Left forelimb (tissue), 1 donor: ENCODE results near the gene KCNIP1.
A peak's percentile ranks its signal among the peaks of the same experiment; 100 is the strongest.

ENCODE experiments used
- DNase-seq: peaks from one replicate; pipeline ENCODE4 v3.0.0-alpha.2; 2018; ENCODE audit warnings: low spot score

The KCNIP1 gene

GRCh38 chr5:170483701-170484458 is 19.9 kb upstream of the KCNIP1 start:
- DNase-seq = peak; percentile 50

- no peak for DNase-seq
Measured at GRCh38 chr5:170484459-170484831, 19.4 kb upstream of the KCNIP1 start.

GRCh38 chr5:170484847-170485615 is 18.8 kb upstream of the KCNIP1 start:
- peak; percentile 54 for DNase-seq

GRCh38 chr5:170485616-170485911 is 18.3 kb upstream of the KCNIP1 start:
- DNase-seq = no peak

GRCh38 chr5:170486371-170486770 is 17.4 kb upstream of the KCNIP1 start:
- DNase-seq = peak; percentile 14

- DNase-seq = no peak
Measured at GRCh38 chr5:170488570-170488969, 15.2 kb upstream of the KCNIP1 start.

GRCh38 chr5:170489199-170489598 is 14.6 kb upstream of the KCNIP1 start:
- DNase-seq = no peak

GRCh38 chr5:170490381-170490780 is 13.4 kb upstream of the KCNIP1 start:
- DNase-seq = no peak

GRCh38 chr5:170491479-170491878 is 12.3 kb upstream of the KCNIP1 start:
- no peak for DNase-seq

GRCh38 chr5:170493028-170493820 is 10.6 kb upstream of the KCNIP1 start:
- no peak for DNase-seq

GRCh38 chr5:170494041-170494440 is 9.8 kb upstream of the KCNIP1 start:
- DNase-seq = no peak

GRCh38 chr5:170495825-170496661 is 7.8 kb upstream of the KCNIP1 start:
- no peak for DNase-seq

- no peak for DNase-seq
Measured at GRCh38 chr5:170496662-170497028, 7.2 kb upstream of the KCNIP1 start.

- no peak for DNase-seq
Measured at GRCh38 chr5:170497311-170498038, 6.3 kb upstream of the KCNIP1 start.

GRCh38 chr5:170498811-170499351 is 4.9 kb upstream of the KCNIP1 start:
- DNase-seq = no peak

- no peak for DNase-seq
Measured at GRCh38 chr5:170499621-170500020, 4.2 kb upstream of the KCNIP1 start.

- no peak for DNase-seq
Measured at GRCh38 chr5:170501361-170501760, 2.5 kb upstream of the KCNIP1 start.

- DNase-seq = no peak
Measured at GRCh38 chr5:170501931-170502330, 1.9 kb upstream of the KCNIP1 start.

- no peak for DNase-seq
Measured at GRCh38 chr5:170504616-170505266, 921 bp downstream of the KCNIP1 start.

- no peak for DNase-seq
Measured at GRCh38 chr5:170508036-170508435, 4.2 kb downstream of the KCNIP1 start.
